Measurements from ENCODE around the gene MED12L. TPM values are rescaled to one million over a fixed set of nuclear protein-coding genes. Genes with fewer than 3 reads are reported as not detected.

The MED12L gene
- total and polyA plus RNA-seq, 9 of the 15 experiments (the other 6 are each of a cell fraction or from before 2014, with no cell fraction given) = not detected

DNA sequence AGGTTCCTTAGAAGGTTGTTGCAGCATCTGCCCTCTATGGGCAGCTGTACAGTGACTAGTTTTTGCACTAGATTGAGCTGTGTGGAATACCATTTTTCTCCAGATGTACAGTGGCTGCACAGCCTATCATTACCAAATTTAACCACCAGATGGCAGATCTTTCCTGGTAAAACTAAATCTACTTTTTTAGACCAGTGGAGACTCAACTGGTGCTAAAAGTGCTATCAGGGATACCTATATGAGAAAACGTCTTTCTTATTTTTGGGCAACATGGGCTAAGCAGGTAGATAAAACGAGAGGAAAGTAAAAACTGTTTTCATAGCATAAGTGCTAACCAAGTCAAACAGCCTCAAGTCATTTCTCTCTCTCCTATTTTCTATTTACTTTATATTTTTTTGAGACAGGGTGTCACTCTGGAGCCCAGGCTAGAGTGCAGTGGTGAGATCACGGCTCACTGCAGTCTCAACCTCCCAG lies 354.2 kb downstream of the MED12L start:
- no peaks in the 10 kb centered on the region for H3K9me1 ChIP-seq (ENCODE audit: control insufficient read depth, insufficient read depth, low read length)
- no peaks in the 10 kb centered on the region for H3K9me3 ChIP-seq (replicated peaks; ENCODE audit: control insufficient read depth, insufficient read depth, low read depth, low read length)
- H3K4me1 ChIP-seq (replicated peaks in 1 of 2; ENCODE audit: control insufficient read depth in 2 of 2, insufficient read depth in 2 of 2, low read length in 2 of 2) = no peaks in the 10 kb centered on the region
- in situ Hi-C loops (cut with MboI) = loop anchor here (5.0 to 10.0 kb wide), 2 partner anchors 403 to 475 kb away; no protein-coding TSS in a partner anchor
- FAIRE-seq = peak; percentile 85
- no peaks in the 10 kb centered on the region; a peak in 1 of 5 replicates for H3K27me3 ChIP-seq (ENCODE audit: control insufficient read depth in 2 of 2, insufficient read depth in 2 of 2, low read length in 2 of 2)
- 0% methylated on average over 3 of the region's 3 CpGs for WGBS (ENCODE audit: insufficient coverage, low coverage, missing lambda C conversion rate)
- no peak overlapping the region for H2AFZ ChIP-seq (ENCODE audit: low read depth, low read length)
- no peak overlapping the region for H3K4me2 ChIP-seq (ENCODE audit: insufficient read depth, low read length)
- no peaks in the 10 kb centered on the region for H4K20me1 ChIP-seq (replicated peaks; ENCODE audit: control insufficient read depth, insufficient read depth, low read length)
- intact Hi-C loops (cut with micrococcal nuclease) = loop anchor here (1.0 kb wide), 3 partner anchors 222 to 479 kb away; no protein-coding TSS in a partner anchor
- ChIA-PET CTCF (ENCODE audit: low intra/inter-chr PET ratio) (interaction anchor here (0.8 to 4.3 kb wide), 4 partner anchors 221 to 479 kb away, joined by 4 to 32 read pairs (median 6); no protein-coding TSS in a partner anchor), POLR2A (interaction anchor here (1.2 kb wide), 1 partner anchor 97 kb away, joined by 4 read pairs; no protein-coding TSS in a partner anchor)
- peak; percentile 40 to 67 (median 44) for DNase-seq (ENCODE audit: extremely low read depth in 1 of 4, low spot score in 3 of 4)
- no peak overlapping the region for H3K27ac ChIP-seq (ENCODE audit: extremely low read depth, low read depth, low read length)
- no peak overlapping the region for H3K9ac ChIP-seq (ENCODE audit: insufficient read depth in 1 of 2, low read depth in 2 of 2, low read length in 2 of 2)
- no peaks in the 10 kb centered on the region for H3K79me2 ChIP-seq (ENCODE audit: control insufficient read depth, insufficient read depth, low read length)
- BruUV-seq (replicated peaks) = no TSS peak
- H3K4me3 ChIP-seq = no peak overlapping the region
- H3K36me3 ChIP-seq (ENCODE audit: control insufficient read depth, insufficient read depth, low read length) = no peaks in the 10 kb centered on the region
- ATAC-seq = peak; percentile 91
- TF ChIP-seq, protein P1, sequence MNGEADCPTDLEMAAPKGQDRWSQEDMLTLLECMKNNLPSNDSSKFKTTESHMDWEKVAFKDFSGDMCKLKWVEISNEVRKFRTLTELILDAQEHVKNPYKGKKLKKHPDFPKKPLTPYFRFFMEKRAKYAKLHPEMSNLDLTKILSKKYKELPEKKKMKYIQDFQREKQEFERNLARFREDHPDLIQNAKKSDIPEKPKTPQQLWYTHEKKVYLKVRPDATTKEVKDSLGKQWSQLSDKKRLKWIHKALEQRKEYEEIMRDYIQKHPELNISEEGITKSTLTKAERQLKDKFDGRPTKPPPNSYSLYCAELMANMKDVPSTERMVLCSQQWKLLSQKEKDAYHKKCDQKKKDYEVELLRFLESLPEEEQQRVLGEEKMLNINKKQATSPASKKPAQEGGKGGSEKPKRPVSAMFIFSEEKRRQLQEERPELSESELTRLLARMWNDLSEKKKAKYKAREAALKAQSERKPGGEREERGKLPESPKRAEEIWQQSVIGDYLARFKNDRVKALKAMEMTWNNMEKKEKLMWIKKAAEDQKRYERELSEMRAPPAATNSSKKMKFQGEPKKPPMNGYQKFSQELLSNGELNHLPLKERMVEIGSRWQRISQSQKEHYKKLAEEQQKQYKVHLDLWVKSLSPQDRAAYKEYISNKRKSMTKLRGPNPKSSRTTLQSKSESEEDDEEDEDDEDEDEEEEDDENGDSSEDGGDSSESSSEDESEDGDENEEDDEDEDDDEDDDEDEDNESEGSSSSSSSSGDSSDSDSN (IDR thresholded peaks at IDR 0.05; ENCODE audit: borderline replicate concordance in 1 of 2, low read depth in 2 of 2, low read length in 2 of 2) = no peak
- TF ChIP-seq ZNF197 (CRISPR knock-in tag; IDR thresholded peaks at IDR 0.05; ENCODE audit: low read depth) = no peak
- no peak for TF ChIP-seq POLR3G (IDR thresholded peaks at IDR 0.05; ENCODE audit: extremely low read depth, insufficient read length, insufficient replicate concordance)
- TF ChIP-seq ZNF75A (CRISPR knock-in tag; IDR thresholded peaks at IDR 0.05) = no peak
- TF ChIP-seq, protein P2, sequence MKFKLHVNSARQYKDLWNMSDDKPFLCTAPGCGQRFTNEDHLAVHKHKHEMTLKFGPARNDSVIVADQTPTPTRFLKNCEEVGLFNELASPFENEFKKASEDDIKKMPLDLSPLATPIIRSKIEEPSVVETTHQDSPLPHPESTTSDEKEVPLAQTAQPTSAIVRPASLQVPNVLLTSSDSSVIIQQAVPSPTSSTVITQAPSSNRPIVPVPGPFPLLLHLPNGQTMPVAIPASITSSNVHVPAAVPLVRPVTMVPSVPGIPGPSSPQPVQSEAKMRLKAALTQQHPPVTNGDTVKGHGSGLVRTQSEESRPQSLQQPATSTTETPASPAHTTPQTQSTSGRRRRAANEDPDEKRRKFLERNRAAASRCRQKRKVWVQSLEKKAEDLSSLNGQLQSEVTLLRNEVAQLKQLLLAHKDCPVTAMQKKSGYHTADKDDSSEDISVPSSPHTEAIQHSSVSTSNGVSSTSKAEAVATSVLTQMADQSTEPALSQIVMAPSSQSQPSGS (CRISPR knock-in tag; IDR thresholded peaks at IDR 0.05) = no peak
- no peak for TF ChIP-seq TCF3 (CRISPR knock-in tag; IDR thresholded peaks at IDR 0.05)
- no peak for TF ChIP-seq CXXC5 (CRISPR knock-in tag; IDR thresholded peaks at IDR 0.05)
- TF ChIP-seq, protein P3, sequence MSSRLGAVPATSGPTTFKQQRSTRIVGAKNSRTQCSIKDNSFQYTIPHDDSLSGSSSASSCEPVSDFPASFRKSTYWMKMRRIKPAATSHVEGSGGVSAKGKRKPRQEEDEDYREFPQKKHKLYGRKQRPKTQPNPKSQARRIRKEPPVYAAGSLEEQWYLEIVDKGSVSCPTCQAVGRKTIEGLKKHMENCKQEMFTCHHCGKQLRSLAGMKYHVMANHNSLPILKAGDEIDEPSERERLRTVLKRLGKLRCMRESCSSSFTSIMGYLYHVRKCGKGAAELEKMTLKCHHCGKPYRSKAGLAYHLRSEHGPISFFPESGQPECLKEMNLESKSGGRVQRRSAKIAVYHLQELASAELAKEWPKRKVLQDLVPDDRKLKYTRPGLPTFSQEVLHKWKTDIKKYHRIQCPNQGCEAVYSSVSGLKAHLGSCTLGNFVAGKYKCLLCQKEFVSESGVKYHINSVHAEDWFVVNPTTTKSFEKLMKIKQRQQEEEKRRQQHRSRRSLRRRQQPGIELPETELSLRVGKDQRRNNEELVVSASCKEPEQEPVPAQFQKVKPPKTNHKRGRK (tag; IDR thresholded peaks at IDR 0.05) = no peak
- TF ChIP-seq, protein P4, sequence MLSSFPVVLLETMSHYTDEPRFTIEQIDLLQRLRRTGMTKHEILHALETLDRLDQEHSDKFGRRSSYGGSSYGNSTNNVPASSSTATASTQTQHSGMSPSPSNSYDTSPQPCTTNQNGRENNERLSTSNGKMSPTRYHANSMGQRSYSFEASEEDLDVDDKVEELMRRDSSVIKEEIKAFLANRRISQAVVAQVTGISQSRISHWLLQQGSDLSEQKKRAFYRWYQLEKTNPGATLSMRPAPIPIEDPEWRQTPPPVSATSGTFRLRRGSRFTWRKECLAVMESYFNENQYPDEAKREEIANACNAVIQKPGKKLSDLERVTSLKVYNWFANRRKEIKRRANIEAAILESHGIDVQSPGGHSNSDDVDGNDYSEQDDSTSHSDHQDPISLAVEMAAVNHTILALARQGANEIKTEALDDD (IDR thresholded peaks at IDR 0.05) = peak; percentile 40; the same call in 1 of the 2 replicates
- peak; percentile 46; the same call in 1 of the 2 replicates for TF ChIP-seq ARID2 (IDR thresholded peaks at IDR 0.05)
- no peak for TF ChIP-seq NFIX (CRISPR knock-in tag; IDR thresholded peaks at IDR 0.05; ENCODE audit: low read depth)
- no peak for TF ChIP-seq ZNF217 (CRISPR knock-in tag; IDR thresholded peaks at IDR 0.05)

All from K562 (cell line).